ENCODE data around the gene NAV2. TPM values are rescaled to one million over a fixed set of nuclear protein-coding genes. Genes with fewer than 3 reads are reported as not detected.

NAV2 gene
- total and polyA plus RNA-seq, 3 donors from 2014 or later: 3.4 to 6.0 (median 3.9) TPM

GRCh38 chr11:19992998-19993397, 280.4 kb downstream of the NAV2 start:
- Histone ChIP-seq H3K27me3 (no peaks in the 10 kb centered on the region), H3K4me1 (no peaks in the 10 kb centered on the region), H3K4me3 (no peak overlapping the region), H3K9me3 (no peaks in the 10 kb centered on the region), H3K27ac (no peak overlapping the region), H3K36me3 (ENCODE audit: low read depth, missing control alignments) (no peaks in the 10 kb centered on the region)
- DNase-seq: no peak
- intact Hi-C loops (cut with DNase I; ENCODE audit: low total_unique reads): no loop called here
- TF ChIP-seq POLR2A (IDR thresholded peaks at IDR 0.05): no peak
- TF ChIP-seq CTCF (IDR thresholded peaks at IDR 0.05): no peak

- no peak overlapping the region for H3K4me3 ChIP-seq
- no peak for DNase-seq
- no peak overlapping the region for H3K27ac ChIP-seq
- WGBS, 2 donors: 67 to 75% methylated on average over 3 of the region's 3 CpGs
- intact Hi-C loops (cut with DNase I; ENCODE audit: low total_unique reads): no loop called here
- TF ChIP-seq CTCF (IDR thresholded peaks at IDR 0.05) (no peak), POLR2A (IDR thresholded peaks at IDR 0.05) (no peak)
- H3K27me3 ChIP-seq: no peaks in the 10 kb centered on the region
- H3K9me3 ChIP-seq: no peaks in the 10 kb centered on the region
- no peaks in the 10 kb centered on the region for H3K4me1 ChIP-seq
- H3K36me3 ChIP-seq (ENCODE audit: low read depth, missing control alignments): no peaks in the 10 kb centered on the region
Observed at GRCh38 chr11:19994672-19995071, 282.0 kb downstream of the NAV2 start.

- no peaks in the 10 kb centered on the region for H3K36me3 ChIP-seq (ENCODE audit: low read depth, missing control alignments)
- TF ChIP-seq POLR2A (IDR thresholded peaks at IDR 0.05) (no peak), CTCF (IDR thresholded peaks at IDR 0.05) (no peak)
- DNase-seq: no peak
- no peak overlapping the region for H3K4me3 ChIP-seq
- intact Hi-C loops (cut with DNase I; ENCODE audit: low total_unique reads): no loop called here
- no peaks in the 10 kb centered on the region for H3K4me1 ChIP-seq
- H3K27me3 ChIP-seq: no peaks in the 10 kb centered on the region
- H3K9me3 ChIP-seq: no peaks in the 10 kb centered on the region
- no peak overlapping the region for H3K27ac ChIP-seq
- WGBS, 2 donors: 81 to 90% methylated on average over 4 of the region's 4 CpGs
Observed at GRCh38 chr11:19995145-19995544, 282.5 kb downstream of the NAV2 start.

- WGBS, 2 donors: 73 to 88% methylated on average over 5 of the region's 5 CpGs
- no peaks in the 10 kb centered on the region for H3K9me3 ChIP-seq
- TF ChIP-seq CTCF (IDR thresholded peaks at IDR 0.05) (no peak), POLR2A (IDR thresholded peaks at IDR 0.05) (no peak)
- no peaks in the 10 kb centered on the region for H3K36me3 ChIP-seq (ENCODE audit: low read depth, missing control alignments)
- DNase-seq: no peak
- H3K27me3 ChIP-seq: no peaks in the 10 kb centered on the region
- H3K4me3 ChIP-seq: no peak overlapping the region
- no peaks in the 10 kb centered on the region for H3K4me1 ChIP-seq
- no peak overlapping the region for H3K27ac ChIP-seq
- intact Hi-C loops (cut with DNase I; ENCODE audit: low total_unique reads): no loop called here
Observed at GRCh38 chr11:19996571-19996970, 283.9 kb downstream of the NAV2 start.

- H3K36me3 ChIP-seq (ENCODE audit: low read depth, missing control alignments): no peaks in the 10 kb centered on the region
- 62 to 71% methylated on average over 3 of the region's 3 CpGs for WGBS, 2 donors
- no peak for TF ChIP-seq CTCF (IDR thresholded peaks at IDR 0.05)
- TF ChIP-seq POLR2A (IDR thresholded peaks at IDR 0.05): no peak
- no peaks in the 10 kb centered on the region for H3K4me1 ChIP-seq
- H3K27ac ChIP-seq: no peak overlapping the region
- no peak for DNase-seq
- no peak overlapping the region for H3K4me3 ChIP-seq
- H3K9me3 ChIP-seq: no peaks in the 10 kb centered on the region
- intact Hi-C loops (cut with DNase I; ENCODE audit: low total_unique reads): no loop called here
- H3K27me3 ChIP-seq: no peaks in the 10 kb centered on the region
Observed at GRCh38 chr11:20000022-20000350, 287.3 kb downstream of the NAV2 start.

Data from testis (tissue), 3 donors.